ENCODE measurements around the gene KCNMA1. TPM values are rescaled to one million over a fixed set of nuclear protein-coding genes. Genes with fewer than 3 reads are reported as not detected.
"Not testable (repeated sequence)": the region's sequence is repeated elsewhere in the genome, so short reads cannot be mapped to it uniquely, and the experiment has no call there.

KCNMA1 gene
- total RNA-seq, 3 donors from 2014 or later (not counting 1 experiment from before 2014, with no cell fraction given) = 0.40 to 1.8 (median 0.63) TPM

DNA sequence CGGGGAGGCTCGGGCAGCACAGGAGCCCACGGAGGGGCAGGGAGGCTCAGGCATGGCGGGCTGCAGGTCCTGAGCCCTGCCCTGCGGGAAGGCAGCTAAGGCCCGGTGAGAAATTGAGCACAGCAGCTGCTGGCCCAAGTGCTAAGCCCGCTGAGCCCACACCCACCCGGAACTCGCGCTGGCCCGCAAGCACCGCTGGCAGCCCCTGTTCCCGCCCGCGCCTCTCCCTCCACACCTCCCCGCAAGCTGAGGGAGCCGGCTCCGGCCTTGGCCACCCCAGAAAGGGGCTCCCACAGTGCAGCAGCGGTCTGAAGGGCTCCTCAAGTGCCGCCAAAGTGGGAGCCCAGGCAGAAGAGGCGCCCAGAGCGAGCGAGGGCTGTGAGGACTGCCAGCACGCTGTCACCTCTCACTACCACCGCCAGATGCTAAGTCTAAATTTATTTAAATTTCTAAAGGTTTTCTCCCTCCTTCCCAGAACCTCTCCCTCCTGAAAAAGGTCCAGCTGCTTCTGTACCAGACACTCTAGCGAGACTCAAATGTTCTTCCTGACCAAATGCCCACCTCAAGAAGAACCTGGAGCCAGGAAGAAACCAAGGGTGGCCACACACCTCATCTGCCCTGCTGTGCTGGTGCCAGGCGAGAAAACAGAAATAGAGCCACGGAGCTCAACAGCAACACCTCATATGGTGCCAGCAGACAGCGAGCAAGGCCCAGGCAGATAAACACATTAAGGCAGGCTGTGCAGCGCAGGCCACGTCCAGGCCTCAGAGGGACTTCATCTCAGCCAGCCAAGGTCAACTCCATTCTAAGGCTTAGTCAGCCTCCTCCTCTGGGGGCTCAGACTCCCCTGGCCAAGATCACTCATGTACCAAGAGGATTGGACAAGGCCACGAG is 47.0 kb downstream of the KCNMA1 start:
- intact Hi-C loops (cut with micrococcal nuclease) = no loop called here
- DNase-seq = no peak
- WGBS (ENCODE audit: insufficient coverage) = 92% methylated on average over 32 of the region's 32 CpGs

DNA sequence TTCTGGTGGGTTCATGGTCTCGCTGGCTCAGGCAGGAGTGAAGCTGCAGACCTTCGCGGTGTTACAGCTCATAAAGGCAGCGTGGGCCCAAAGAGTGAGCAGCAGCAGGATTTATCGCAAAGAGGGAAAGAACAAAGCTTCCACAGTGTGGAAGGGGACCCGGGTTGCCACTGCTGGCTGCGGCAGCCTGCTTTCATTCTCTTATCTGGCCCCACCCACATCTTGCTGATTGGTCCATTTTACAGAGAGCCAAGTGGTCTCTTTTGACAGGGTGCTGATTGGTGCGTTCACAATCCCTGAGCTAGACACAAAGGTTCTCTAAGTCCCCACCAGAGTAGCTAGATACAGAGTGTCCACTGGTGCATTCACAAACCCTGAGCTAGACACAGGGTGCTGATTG is 47.9 kb downstream of the KCNMA1 start:
- H3K9me3 ChIP-seq (ENCODE audit: control insufficient read depth, insufficient read depth, low read length); H3K4me3 ChIP-seq (ENCODE audit: low read length); H3K27me3 ChIP-seq (ENCODE audit: control insufficient read depth, insufficient read depth, low read length); H3K27ac Mint-ChIP-seq; ATAC-seq; H3K4me1 Mint-ChIP-seq; H3K27ac ChIP-seq (ENCODE audit: low read length); H3K36me3 ChIP-seq (ENCODE audit: control insufficient read depth, insufficient read depth, low read length); H3K4me1 ChIP-seq (ENCODE audit: control insufficient read depth, insufficient read depth, low read length); H3K36me3 Mint-ChIP-seq; intact Hi-C loops (cut with micrococcal nuclease); H3K4me3 Mint-ChIP-seq; H3K9me3 Mint-ChIP-seq; DNase-seq: not testable (repeated sequence)
- WGBS (ENCODE audit: insufficient coverage) = 93% methylated on average over 8 of the region's 8 CpGs
- H3K27me3 Mint-ChIP-seq (ENCODE audit: low read depth in 2 of 2) = peaks cover 2 to 13% of the 10 kb centered on the region in 2 donors

More for the DNA sequence above, 47.0 kb downstream of the KCNMA1 start:
- H3K36me3 ChIP-seq (ENCODE audit: control insufficient read depth, insufficient read depth, low read length) = no peaks in the 10 kb centered on the region
- no peak overlapping the region for H3K27ac ChIP-seq (ENCODE audit: low read length)
- H3K27me3 Mint-ChIP-seq (ENCODE audit: low read depth in 2 of 2) = peaks cover 4 to 13% of the 10 kb centered on the region in 2 donors
- no peaks in the 10 kb centered on the region for H3K36me3 Mint-ChIP-seq
- no peak overlapping the region for H3K4me3 Mint-ChIP-seq
- no peak for ATAC-seq
- no peaks in the 10 kb centered on the region for H3K4me1 ChIP-seq (ENCODE audit: control insufficient read depth, insufficient read depth, low read length)
- TF ChIP-seq, protein P1, sequence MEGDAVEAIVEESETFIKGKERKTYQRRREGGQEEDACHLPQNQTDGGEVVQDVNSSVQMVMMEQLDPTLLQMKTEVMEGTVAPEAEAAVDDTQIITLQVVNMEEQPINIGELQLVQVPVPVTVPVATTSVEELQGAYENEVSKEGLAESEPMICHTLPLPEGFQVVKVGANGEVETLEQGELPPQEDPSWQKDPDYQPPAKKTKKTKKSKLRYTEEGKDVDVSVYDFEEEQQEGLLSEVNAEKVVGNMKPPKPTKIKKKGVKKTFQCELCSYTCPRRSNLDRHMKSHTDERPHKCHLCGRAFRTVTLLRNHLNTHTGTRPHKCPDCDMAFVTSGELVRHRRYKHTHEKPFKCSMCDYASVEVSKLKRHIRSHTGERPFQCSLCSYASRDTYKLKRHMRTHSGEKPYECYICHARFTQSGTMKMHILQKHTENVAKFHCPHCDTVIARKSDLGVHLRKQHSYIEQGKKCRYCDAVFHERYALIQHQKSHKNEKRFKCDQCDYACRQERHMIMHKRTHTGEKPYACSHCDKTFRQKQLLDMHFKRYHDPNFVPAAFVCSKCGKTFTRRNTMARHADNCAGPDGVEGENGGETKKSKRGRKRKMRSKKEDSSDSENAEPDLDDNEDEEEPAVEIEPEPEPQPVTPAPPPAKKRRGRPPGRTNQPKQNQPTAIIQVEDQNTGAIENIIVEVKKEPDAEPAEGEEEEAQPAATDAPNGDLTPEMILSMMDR (IDR thresholded peaks at IDR 0.05) = no peak
- no peaks in the 10 kb centered on the region for H3K27me3 ChIP-seq (ENCODE audit: control insufficient read depth, insufficient read depth, low read length)
- H3K4me1 Mint-ChIP-seq = no peaks in the 10 kb centered on the region
- H3K9me3 ChIP-seq (ENCODE audit: control insufficient read depth, insufficient read depth, low read length) = no peaks in the 10 kb centered on the region
- H3K9me3 Mint-ChIP-seq = no peaks in the 10 kb centered on the region
- H3K4me3 ChIP-seq (ENCODE audit: low read length) = no peak overlapping the region
- no peak overlapping the region for H3K27ac Mint-ChIP-seq

DNA sequence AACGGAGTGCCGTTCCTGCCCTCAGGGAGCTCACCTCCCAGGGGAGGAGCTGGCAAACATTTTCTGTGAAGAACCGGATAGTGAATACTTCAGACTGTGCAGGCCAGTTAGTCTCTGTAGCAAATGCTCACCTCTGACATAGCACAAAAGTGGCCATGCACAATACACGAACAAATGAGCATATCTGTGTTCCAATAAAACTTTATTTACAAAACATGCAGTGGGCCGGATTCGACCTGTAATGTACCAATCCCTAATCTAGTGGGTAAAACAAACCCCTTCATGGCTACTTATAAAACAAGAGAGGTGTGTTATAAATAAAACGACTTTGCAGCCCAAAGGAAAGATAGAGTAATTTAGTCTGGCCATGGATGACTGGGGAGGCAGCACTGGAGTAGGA is 48.7 kb downstream of the KCNMA1 start:
- Histone ChIP-seq H3K9me3 (ENCODE audit: control insufficient read depth, insufficient read depth, low read length) (no peaks in the 10 kb centered on the region), H3K36me3 (ENCODE audit: control insufficient read depth, insufficient read depth, low read length) (no peaks in the 10 kb centered on the region), H3K27me3 (ENCODE audit: control insufficient read depth, insufficient read depth, low read length) (no peaks in the 10 kb centered on the region), H3K4me1 (ENCODE audit: control insufficient read depth, insufficient read depth, low read length) (no peaks in the 10 kb centered on the region), H3K27ac (ENCODE audit: low read length) (no peak overlapping the region), H3K4me3 (ENCODE audit: low read length) (no peak overlapping the region)
- Mint-ChIP-seq H3K27ac (no peak overlapping the region), H3K9me3 (no peaks in the 10 kb centered on the region), H3K36me3 (no peaks in the 10 kb centered on the region), H3K27me3 (ENCODE audit: low read depth in 2 of 2) (peaks cover 2 to 13% of the 10 kb centered on the region in 2 donors), H3K4me3 (no peak overlapping the region), H3K4me1 (peaks cover 2 to 3% of the 10 kb centered on the region in 2 donors)
- DNase-seq (no peak), ATAC-seq (no peak)
- WGBS (ENCODE audit: insufficient coverage) = 86% methylated on average over 7 of the region's 7 CpGs
- intact Hi-C loops (cut with micrococcal nuclease) = no loop called here
- TF ChIP-seq, protein P1 (IDR thresholded peaks at IDR 0.05) = no peak

DNA sequence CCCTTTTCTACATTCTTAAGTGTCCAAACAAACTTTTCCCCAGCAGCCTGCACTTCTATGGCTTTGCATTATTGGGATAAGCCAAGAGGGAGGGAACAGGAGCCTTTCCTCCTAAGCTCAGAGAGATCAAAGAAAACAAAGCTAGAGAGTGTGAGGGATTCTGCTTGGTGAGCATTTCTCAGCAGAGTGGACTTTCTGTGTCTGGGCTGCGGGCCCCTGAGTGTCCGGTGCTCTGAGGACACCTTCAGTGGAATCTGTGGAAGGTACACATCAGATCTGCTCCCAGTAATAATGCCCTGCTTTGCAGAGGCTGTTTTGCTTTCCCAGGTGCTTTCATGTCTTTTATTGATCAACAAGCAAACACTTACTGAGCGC is 50.2 kb downstream of the KCNMA1 start:
- TF ChIP-seq, protein P1 (IDR thresholded peaks at IDR 0.05) = no peak
- DNase-seq = no peak
- no peak for ATAC-seq
- H3K36me3 ChIP-seq (ENCODE audit: control insufficient read depth, insufficient read depth, low read length) = no peaks in the 10 kb centered on the region
- no peaks in the 10 kb centered on the region for H3K9me3 ChIP-seq (ENCODE audit: control insufficient read depth, insufficient read depth, low read length)
- Mint-ChIP-seq H3K4me3 (no peak overlapping the region), H3K27ac (no peak overlapping the region), H3K27me3 (ENCODE audit: low read depth in 2 of 2) (peaks cover 0 to 4% of the 10 kb centered on the region in 2 donors), H3K36me3 (no peaks in the 10 kb centered on the region), H3K4me1 (peaks cover 16 to 17% of the 10 kb centered on the region in 2 donors), H3K9me3 (no peaks in the 10 kb centered on the region)
- no peak overlapping the region for H3K4me3 ChIP-seq (ENCODE audit: low read length)
- 96% methylated on average over 3 of the region's 3 CpGs for WGBS (ENCODE audit: insufficient coverage)
- no peak overlapping the region for H3K27ac ChIP-seq (ENCODE audit: low read length)
- intact Hi-C loops (cut with micrococcal nuclease) = no loop called here
- H3K4me1 ChIP-seq (ENCODE audit: control insufficient read depth, insufficient read depth, low read length) = peaks cover 10% of the 10 kb centered on the region
- no peaks in the 10 kb centered on the region for H3K27me3 ChIP-seq (ENCODE audit: control insufficient read depth, insufficient read depth, low read length)
